ENCODE data around the gene CYP27B1. TPM values are rescaled to one million over a fixed set of nuclear protein-coding genes. Genes with fewer than 3 reads are reported as not detected.

The CYP27B1 gene
- total and polyA plus RNA-seq, 2 donors from 2014 or later, result 3.5 to 33.4 TPM

DNA sequence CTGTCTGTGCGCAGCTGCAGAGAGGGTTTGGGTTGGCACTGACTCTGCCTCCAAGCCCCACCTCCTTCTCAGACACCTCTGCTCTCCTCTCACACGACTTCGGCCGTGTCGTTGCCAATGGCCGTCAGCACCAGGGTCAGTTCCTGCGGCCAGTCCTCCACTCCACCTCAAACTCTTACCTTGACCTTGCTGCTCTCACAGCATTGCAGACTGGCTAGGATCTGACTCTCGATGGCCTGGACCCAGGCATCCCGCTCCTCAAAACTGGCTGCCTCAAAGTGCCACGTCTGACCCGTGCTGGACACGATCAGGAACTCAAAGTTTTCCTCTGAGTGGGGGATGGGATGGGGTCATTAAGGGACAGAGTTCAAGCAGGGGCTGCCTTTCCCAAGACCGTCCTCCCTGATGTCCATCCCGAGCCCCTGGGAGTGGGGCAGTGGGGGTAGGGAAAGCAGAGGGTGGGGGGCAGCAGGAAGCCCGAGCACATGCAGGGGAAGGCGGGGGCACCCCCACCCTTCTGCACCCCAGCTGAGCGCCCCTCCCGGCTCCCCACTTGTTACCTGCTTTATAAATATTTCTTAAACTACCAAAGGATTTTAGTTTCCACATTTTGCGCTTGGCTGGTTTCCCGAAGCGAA, 39.0 kb downstream of the CYP27B1 start:
- peak in 4 of 5 donors; percentile 48 to 74 (median 52) for DNase-seq
- H3K27me3 ChIP-seq (ENCODE audit: control insufficient read depth, insufficient read depth, low read length), result peaks cover 4% of the 10 kb centered on the region
- FAIRE-seq, result no peak

GRCh38 chr12:57726884-57727757, 39.8 kb downstream of the CYP27B1 start:
- DNase-seq, result peak; percentile 69 to 88 (median 73)
- Histone ChIP-seq H3K4me1 (ENCODE audit: control insufficient read depth in 2 of 3, insufficient read depth in 2 of 3, low read depth in 1 of 3, low read length in 3 of 3) (peaks cover 0 to 12% (median 0%) of the 10 kb centered on the region in 3 donors), H3K4me3 (ENCODE audit: low read length in 3 of 3) (peak overlapping the region in 2 of 3 donors; percentile 24 to 69), H3K27ac (ENCODE audit: low read depth in 2 of 2, low read length in 2 of 2) (no peak overlapping the region), H3K9ac (ENCODE audit: low read length in 3 of 3) (no peak overlapping the region), H3K9me3 (ENCODE audit: control insufficient read depth in 2 of 3, insufficient read depth in 1 of 3, low read length in 3 of 3) (no peaks in the 10 kb centered on the region), H3K27me3 (ENCODE audit: control insufficient read depth, insufficient read depth, low read length) (peaks cover 4% of the 10 kb centered on the region), H3K36me3 (ENCODE audit: control insufficient read depth in 2 of 3, insufficient read depth in 3 of 3, low read length in 3 of 3) (no peaks in the 10 kb centered on the region)
- FAIRE-seq, result no peak
- TF ChIP-seq, protein P1, sequence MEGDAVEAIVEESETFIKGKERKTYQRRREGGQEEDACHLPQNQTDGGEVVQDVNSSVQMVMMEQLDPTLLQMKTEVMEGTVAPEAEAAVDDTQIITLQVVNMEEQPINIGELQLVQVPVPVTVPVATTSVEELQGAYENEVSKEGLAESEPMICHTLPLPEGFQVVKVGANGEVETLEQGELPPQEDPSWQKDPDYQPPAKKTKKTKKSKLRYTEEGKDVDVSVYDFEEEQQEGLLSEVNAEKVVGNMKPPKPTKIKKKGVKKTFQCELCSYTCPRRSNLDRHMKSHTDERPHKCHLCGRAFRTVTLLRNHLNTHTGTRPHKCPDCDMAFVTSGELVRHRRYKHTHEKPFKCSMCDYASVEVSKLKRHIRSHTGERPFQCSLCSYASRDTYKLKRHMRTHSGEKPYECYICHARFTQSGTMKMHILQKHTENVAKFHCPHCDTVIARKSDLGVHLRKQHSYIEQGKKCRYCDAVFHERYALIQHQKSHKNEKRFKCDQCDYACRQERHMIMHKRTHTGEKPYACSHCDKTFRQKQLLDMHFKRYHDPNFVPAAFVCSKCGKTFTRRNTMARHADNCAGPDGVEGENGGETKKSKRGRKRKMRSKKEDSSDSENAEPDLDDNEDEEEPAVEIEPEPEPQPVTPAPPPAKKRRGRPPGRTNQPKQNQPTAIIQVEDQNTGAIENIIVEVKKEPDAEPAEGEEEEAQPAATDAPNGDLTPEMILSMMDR (IDR thresholded peaks at IDR 0.05; ENCODE audit: borderline replicate concordance, extremely low read depth, insufficient read depth), result no peak
- intact Hi-C loops (cut with DNase I), result no loop called here

More for the DNA sequence above, 39.0 kb downstream of the CYP27B1 start:
- Histone ChIP-seq H3K9ac (ENCODE audit: low read length in 3 of 3) (no peak overlapping the region), H3K9me3 (ENCODE audit: control insufficient read depth in 2 of 3, insufficient read depth in 1 of 3, low read length in 3 of 3) (no peaks in the 10 kb centered on the region), H3K4me3 (ENCODE audit: low read length in 3 of 3) (no peak overlapping the region), H3K27ac (ENCODE audit: low read depth in 2 of 2, low read length in 2 of 2) (no peak overlapping the region), H3K36me3 (ENCODE audit: control insufficient read depth in 2 of 3, insufficient read depth in 3 of 3, low read length in 3 of 3) (no peaks in the 10 kb centered on the region), H3K4me1 (ENCODE audit: control insufficient read depth in 2 of 3, insufficient read depth in 2 of 3, low read depth in 1 of 3, low read length in 3 of 3) (peaks cover 0 to 12% (median 0%) of the 10 kb centered on the region in 3 donors)
- intact Hi-C loops (cut with DNase I), result no loop called here
- TF ChIP-seq, protein P1 (IDR thresholded peaks at IDR 0.05; ENCODE audit: borderline replicate concordance, extremely low read depth, insufficient read depth), result no peak

DNA sequence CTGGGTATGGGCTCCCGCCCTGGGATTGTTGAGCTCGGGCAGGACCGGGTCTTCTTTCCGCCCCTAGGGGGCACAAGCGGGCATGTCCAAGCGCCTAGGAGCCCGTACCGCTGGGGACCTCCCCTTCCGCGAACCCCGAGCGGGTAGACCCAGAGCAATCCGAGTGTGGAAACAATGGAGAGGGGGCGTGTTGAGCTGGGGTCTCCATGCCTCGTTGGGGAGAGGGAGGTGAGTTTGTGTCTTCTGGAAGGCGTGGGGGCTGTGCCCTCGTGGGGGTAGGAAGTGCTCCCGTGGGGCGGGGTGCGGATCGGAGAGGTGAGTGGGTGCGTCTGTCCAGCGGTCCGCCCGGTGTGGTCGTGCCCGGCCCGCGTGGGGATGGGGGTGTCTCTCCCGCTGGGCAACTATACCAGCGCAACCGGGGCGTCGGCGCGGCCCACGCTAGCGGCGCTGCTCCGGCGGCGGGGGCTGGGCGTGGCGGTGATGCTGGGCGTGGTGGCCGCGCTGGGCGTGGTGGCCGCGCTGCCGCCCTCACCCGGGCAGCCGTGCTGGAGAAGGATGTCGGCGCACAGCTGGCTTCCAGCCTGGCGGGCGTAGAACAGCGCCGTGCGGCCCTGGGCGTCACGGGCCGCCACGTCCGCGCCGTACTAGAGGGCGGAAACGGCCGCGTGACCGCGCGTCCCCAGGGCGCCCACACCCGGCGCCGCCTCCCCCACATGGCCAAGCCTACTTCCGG, 40.6 kb downstream of the CYP27B1 start:
- DNase-seq (peak; percentile 77 to 93 (median 84)), FAIRE-seq (no peak)
- peak overlapping the region in 2 of 3 donors; percentile 19 to 51 for H3K9ac ChIP-seq (ENCODE audit: low read length in 3 of 3)
- TF ChIP-seq, protein P1 (IDR thresholded peaks at IDR 0.05; ENCODE audit: borderline replicate concordance, extremely low read depth, insufficient read depth), result peak; percentile 27
- peaks cover 0 to 2% (median 0%) of the 10 kb centered on the region in 3 donors for H3K36me3 ChIP-seq (ENCODE audit: control insufficient read depth in 2 of 3, insufficient read depth in 3 of 3, low read length in 3 of 3)
- peaks cover 4% of the 10 kb centered on the region for H3K27me3 ChIP-seq (ENCODE audit: control insufficient read depth, insufficient read depth, low read length)
- peaks cover 0 to 12% (median 0%) of the 10 kb centered on the region in 3 donors for H3K4me1 ChIP-seq (ENCODE audit: control insufficient read depth in 2 of 3, insufficient read depth in 2 of 3, low read depth in 1 of 3, low read length in 3 of 3)
- no peak overlapping the region for H3K27ac ChIP-seq (ENCODE audit: low read depth in 2 of 2, low read length in 2 of 2)
- H3K4me3 ChIP-seq (ENCODE audit: low read length in 3 of 3), result peak overlapping the region; percentile 46 to 69 (median 54)
- no peaks in the 10 kb centered on the region for H3K9me3 ChIP-seq (ENCODE audit: control insufficient read depth in 2 of 3, insufficient read depth in 1 of 3, low read length in 3 of 3)
- intact Hi-C loops (cut with DNase I), result no loop called here

Data from kidney (tissue), 14 donors.